Measurements from ENCODE around the gene PAQR6.

The PAQR6 gene

GRCh38 chr1:156262461-156263287, 14.8 kb upstream of the PAQR6 start:
- no peak for DNase-seq

GRCh38 chr1:156260896-156261295, 13.0 kb upstream of the PAQR6 start:
- no peak for DNase-seq

GRCh38 chr1:156259805-156260204, 11.9 kb upstream of the PAQR6 start:
- DNase-seq, result no peak

GRCh38 chr1:156258859-156259258, 11.0 kb upstream of the PAQR6 start:
- no peak for DNase-seq

- no peak for DNase-seq
Observed at GRCh38 chr1:156257711-156258110, 9.9 kb upstream of the PAQR6 start.

- no peak for DNase-seq
Observed at GRCh38 chr1:156253634-156254033, 5.8 kb upstream of the PAQR6 start.

GRCh38 chr1:156251527-156251926, 3.7 kb upstream of the PAQR6 start:
- no peak for DNase-seq

GRCh38 chr1:156249593-156249992, 1.7 kb upstream of the PAQR6 start:
- no peak for DNase-seq

- DNase-seq, result peak; percentile 47
Observed at GRCh38 chr1:156248323-156248683, 447 bp upstream of the PAQR6 start.

GRCh38 chr1:156246781-156247459, 936 bp downstream of the PAQR6 start:
- peak; percentile 74 for DNase-seq

GRCh38 chr1:156246241-156246780, 1.5 kb downstream of the PAQR6 start:
- DNase-seq, result peak; percentile 74

- DNase-seq, result peak; percentile 63
Observed at GRCh38 chr1:156245451-156246232, 2.2 kb downstream of the PAQR6 start.

GRCh38 chr1:156244712-156245111, 3.1 kb downstream of the PAQR6 start:
- no peak for DNase-seq

GRCh38 chr1:156244126-156244525, 3.7 kb downstream of the PAQR6 start:
- no peak for DNase-seq

- no peak for DNase-seq
Observed at GRCh38 chr1:156242738-156243137, 5.1 kb downstream of the PAQR6 start.

GRCh38 chr1:156241926-156242325, 5.9 kb downstream of the PAQR6 start, which contains the start of gene BGLAP:
Gene BGLAP (plus strand): TSS chr1:156242184. CDS start chr1:156242232, 48 bp downstream.
- DNase-seq, result no peak

- DNase-seq, result no peak
Observed at GRCh38 chr1:156241311-156241811, 6.5 kb downstream of the PAQR6 start.

GRCh38 chr1:156238248-156238647, 9.6 kb downstream of the PAQR6 start:
- no peak for DNase-seq

GRCh38 chr1:156236164-156236563, 11.7 kb downstream of the PAQR6 start:
- no peak for DNase-seq

GRCh38 chr1:156233426-156234127, 14.3 kb downstream of the PAQR6 start:
- DNase-seq, result no peak

GRCh38 chr1:156232201-156232894, 15.5 kb downstream of the PAQR6 start:
- DNase-seq, result no peak

- no peak for DNase-seq
Observed at GRCh38 chr1:156230473-156230837, 17.4 kb downstream of the PAQR6 start.

Data from NCI-H82 (cell line).